ENCODE results near the gene WSCD1.

DNA sequence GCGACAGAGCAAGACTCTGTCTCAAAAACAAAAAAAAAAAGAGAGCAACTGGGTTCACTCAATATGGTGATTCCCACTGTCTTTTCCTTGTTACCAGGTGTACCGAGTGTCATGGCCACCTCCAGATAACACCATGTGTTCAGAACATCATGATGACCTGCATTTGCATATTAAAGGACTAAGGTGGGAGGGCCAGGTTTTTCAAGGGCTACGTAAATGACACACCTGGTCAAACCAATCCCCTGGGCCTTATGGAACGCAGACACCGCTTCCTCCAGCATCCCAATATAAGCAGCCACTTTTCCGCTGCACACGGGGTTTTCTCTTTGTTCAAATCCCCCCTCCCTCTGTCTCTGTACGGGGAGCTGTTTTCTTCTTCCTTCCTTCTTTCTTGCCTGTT lies 29.3 kb downstream of the WSCD1 start:
- TF ChIP-seq, protein P1, sequence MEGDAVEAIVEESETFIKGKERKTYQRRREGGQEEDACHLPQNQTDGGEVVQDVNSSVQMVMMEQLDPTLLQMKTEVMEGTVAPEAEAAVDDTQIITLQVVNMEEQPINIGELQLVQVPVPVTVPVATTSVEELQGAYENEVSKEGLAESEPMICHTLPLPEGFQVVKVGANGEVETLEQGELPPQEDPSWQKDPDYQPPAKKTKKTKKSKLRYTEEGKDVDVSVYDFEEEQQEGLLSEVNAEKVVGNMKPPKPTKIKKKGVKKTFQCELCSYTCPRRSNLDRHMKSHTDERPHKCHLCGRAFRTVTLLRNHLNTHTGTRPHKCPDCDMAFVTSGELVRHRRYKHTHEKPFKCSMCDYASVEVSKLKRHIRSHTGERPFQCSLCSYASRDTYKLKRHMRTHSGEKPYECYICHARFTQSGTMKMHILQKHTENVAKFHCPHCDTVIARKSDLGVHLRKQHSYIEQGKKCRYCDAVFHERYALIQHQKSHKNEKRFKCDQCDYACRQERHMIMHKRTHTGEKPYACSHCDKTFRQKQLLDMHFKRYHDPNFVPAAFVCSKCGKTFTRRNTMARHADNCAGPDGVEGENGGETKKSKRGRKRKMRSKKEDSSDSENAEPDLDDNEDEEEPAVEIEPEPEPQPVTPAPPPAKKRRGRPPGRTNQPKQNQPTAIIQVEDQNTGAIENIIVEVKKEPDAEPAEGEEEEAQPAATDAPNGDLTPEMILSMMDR (IDR thresholded peaks at IDR 0.05), result no peak
- no peak for TF ChIP-seq EZH2 (IDR thresholded peaks at IDR 0.05; ENCODE audit: borderline replicate concordance, insufficient read depth, low read depth, low read length, poor library complexity, severe bottlenecking)
